Measurements from ENCODE around the gene ESPN.

- TF ChIP-seq RARB (CRISPR knock-in tag; IDR thresholded peaks at IDR 0.05) (no peak), TOX (CRISPR knock-in tag; IDR thresholded peaks at IDR 0.05; ENCODE audit: borderline replicate concordance) (no peak), PPARA (CRISPR knock-in tag; IDR thresholded peaks at IDR 0.05; ENCODE audit: borderline replicate concordance) (no peak), PATZ1 (CRISPR knock-in tag; IDR thresholded peaks at IDR 0.05; ENCODE audit: borderline replicate concordance) (no peak), ARNTL (CRISPR knock-in tag; IDR thresholded peaks at IDR 0.05; ENCODE audit: borderline replicate concordance, low read depth) (no peak), OSR1 (CRISPR knock-in tag; IDR thresholded peaks at IDR 0.05) (no peak), SNAI2 (CRISPR knock-in tag; IDR thresholded peaks at IDR 0.05) (no peak)
- TF ChIP-seq, protein P1, sequence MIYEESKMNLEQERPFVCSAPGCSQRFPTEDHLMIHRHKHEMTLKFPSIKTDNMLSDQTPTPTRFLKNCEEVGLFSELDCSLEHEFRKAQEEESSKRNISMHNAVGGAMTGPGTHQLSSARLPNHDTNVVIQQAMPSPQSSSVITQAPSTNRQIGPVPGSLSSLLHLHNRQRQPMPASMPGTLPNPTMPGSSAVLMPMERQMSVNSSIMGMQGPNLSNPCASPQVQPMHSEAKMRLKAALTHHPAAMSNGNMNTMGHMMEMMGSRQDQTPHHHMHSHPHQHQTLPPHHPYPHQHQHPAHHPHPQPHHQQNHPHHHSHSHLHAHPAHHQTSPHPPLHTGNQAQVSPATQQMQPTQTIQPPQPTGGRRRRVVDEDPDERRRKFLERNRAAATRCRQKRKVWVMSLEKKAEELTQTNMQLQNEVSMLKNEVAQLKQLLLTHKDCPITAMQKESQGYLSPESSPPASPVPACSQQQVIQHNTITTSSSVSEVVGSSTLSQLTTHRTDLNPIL (CRISPR knock-in tag; IDR thresholded peaks at IDR 0.05; ENCODE audit: low read depth): no peak
Observed at GRCh38 chr1:6447016-6447817, 22.6 kb downstream of the ESPN start.
